Activated naive CD8-positive, alpha-beta T cell treated with anti-CD3 and anti-CD28 coated beads for 36 hours (primary cell): ENCODE results near the gene ZMYND19. TPM values are rescaled to one million over a fixed set of nuclear protein-coding genes. Genes with fewer than 3 reads are reported as not detected.
"Not testable (repeated sequence)": the region's sequence is repeated elsewhere in the genome, so short reads cannot be mapped to it uniquely, and the experiment has no call there.

Experiments
- DNase-seq: peaks from one replicate; pipeline ENCODE4 v3.0.0; 2021
- H3K27ac Mint-ChIP-seq: one replicate; pipeline ENCODE4 v1.8.0; 2022; ENCODE audit warnings: mild to moderate bottlenecking, moderate library complexity, mixed read lengths
- H3K27me3 Mint-ChIP-seq: one replicate; pipeline ENCODE4 v1.8.0; 2022; ENCODE audit warnings: mild to moderate bottlenecking, mixed read lengths
- H3K36me3 Mint-ChIP-seq: one replicate; pipeline ENCODE4 v1.8.0; 2021; ENCODE audit warnings: mild to moderate bottlenecking, mixed read lengths
- H3K4me1 Mint-ChIP-seq: one replicate; pipeline ENCODE4 v1.8.0; 2021; ENCODE audit warnings: mixed read lengths
- H3K4me3 Mint-ChIP-seq: one replicate; pipeline ENCODE4 v1.8.0; 2022; ENCODE audit warnings: mild to moderate bottlenecking, moderate library complexity, mixed read lengths
- H3K9me3 Mint-ChIP-seq: one replicate; pipeline ENCODE4 v1.8.0; 2022; ENCODE audit warnings: mixed read lengths
- total RNA-seq, 2 experiments: library from RNA; stranded (reverse); gene quantifications; one replicate each; pipeline ENCODE4 v1.2.3, GENCODE V29; 2021

The ZMYND19 gene
- total RNA-seq, 2 experiments from 2014 or later = 55.6 to 56.4 TPM

GRCh38 chr9:137606005-137606621, 15.8 kb upstream of the ZMYND19 start:
- Mint-ChIP-seq H3K4me3 (peak overlapping the region; percentile 81), H3K9me3 (no peaks in the 10 kb centered on the region), H3K4me1 (peaks cover 14% of the 10 kb centered on the region), H3K27me3 (no peaks in the 10 kb centered on the region), H3K27ac (no peak overlapping the region), H3K36me3 (no peaks in the 10 kb centered on the region)
- DNase-seq = peak; percentile 52

DNA sequence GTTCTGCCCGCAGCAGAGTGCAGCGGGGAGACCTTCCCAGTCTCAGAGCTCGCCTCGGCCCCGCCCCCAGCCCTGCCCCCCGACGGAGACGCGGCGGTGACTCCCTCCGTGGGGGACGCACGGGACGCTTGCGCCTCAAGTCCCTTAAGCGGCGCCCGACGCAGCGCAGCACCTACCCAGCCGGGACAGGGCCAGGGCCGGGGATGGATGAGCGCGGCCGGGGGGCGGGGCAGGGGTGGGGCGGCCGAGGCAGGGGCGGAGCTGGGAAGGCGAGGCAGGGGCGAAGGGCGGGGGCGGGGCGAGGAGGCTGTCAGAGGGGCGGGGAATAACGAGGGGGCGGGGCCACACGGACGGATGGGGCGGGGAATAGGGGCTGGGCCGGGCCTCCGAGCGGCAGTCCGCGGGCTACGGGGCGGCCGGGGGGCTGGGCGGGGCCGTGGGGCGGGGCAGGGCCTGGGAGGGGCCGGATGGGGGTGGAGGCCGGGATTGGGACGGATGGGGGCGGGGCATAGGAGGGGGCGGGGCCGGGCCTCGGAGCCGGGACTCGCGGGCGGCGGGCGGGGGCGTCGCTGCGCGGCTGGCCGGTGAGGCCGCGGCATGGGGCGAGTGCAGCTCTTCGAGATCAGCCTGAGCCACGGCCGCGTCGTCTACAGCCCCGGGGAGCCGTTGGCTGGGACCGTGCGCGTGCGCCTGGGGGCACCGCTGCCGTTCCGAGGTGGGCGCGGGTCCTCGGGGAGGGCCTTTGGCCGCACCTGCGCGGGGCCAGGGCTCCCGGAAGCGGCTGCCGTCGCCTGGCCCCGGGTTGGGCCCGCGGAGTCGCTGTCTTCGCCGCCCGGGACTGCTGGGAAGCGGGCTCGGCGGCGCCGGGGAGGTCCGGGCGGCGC, 15.1 kb upstream of the ZMYND19 start, which contains the start of gene ARRDC1:
TSS of gene ARRDC1 (plus strand) at position 566 of the 884 bp plus-strand sequence. CDS start at position 598, 32 bp downstream.
- Mint-ChIP-seq H3K4me3 (peak within 1 kb of the TSS; percentile 81), H3K36me3 (no peaks in the 10 kb centered on the region), H3K4me1 (peaks cover 14% of the 10 kb centered on the region), H3K27me3 (no peaks in the 10 kb centered on the region), H3K9me3 (no peaks in the 10 kb centered on the region), H3K27ac (no peak within 1 kb of the TSS)
- peak; percentile 92 for DNase-seq

- H3K9me3 Mint-ChIP-seq = no peaks in the 10 kb centered on the region
- no peaks in the 10 kb centered on the region for H3K36me3 Mint-ChIP-seq
- no peak for DNase-seq
- no peak overlapping the region for H3K27ac Mint-ChIP-seq
- H3K4me1 Mint-ChIP-seq = peaks cover 14% of the 10 kb centered on the region
- H3K27me3 Mint-ChIP-seq = no peaks in the 10 kb centered on the region
- peak overlapping the region; percentile 26 for H3K4me3 Mint-ChIP-seq
Observed at GRCh38 chr9:137604345-137605086, 14.2 kb upstream of the ZMYND19 start.

DNA sequence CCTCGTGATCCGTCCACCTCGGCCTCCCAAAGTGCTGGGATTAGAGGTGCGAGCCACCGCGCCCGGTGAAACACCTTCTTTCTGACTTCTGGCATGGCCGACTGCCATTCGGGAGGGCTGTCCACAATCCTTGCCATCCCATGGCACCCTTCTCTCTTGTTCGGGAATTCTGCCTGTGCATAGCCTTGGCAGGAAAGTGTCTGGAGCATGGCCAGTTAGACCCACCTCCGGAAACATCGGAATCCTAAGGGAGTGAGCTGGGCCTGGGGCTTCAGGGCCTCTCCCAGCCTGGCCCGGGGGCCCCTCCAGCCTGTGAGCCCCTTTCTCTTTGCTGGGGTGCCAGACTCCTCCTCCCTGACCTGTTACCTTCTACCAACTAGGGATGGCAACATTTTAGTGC, 13.6 kb upstream of the ZMYND19 start:
- Mint-ChIP-seq H3K27ac (no peak overlapping the region), H3K4me1 (peaks cover 14% of the 10 kb centered on the region), H3K36me3 (no peaks in the 10 kb centered on the region), H3K27me3 (no peaks in the 10 kb centered on the region), H3K4me3 (peak overlapping the region; percentile 26), H3K9me3 (no peaks in the 10 kb centered on the region)
- DNase-seq = no peak

- H3K27me3 Mint-ChIP-seq = no peaks in the 10 kb centered on the region
- no peak overlapping the region for H3K4me3 Mint-ChIP-seq
- H3K9me3 Mint-ChIP-seq = no peaks in the 10 kb centered on the region
- H3K4me1 Mint-ChIP-seq = peaks cover 13% of the 10 kb centered on the region
- no peak overlapping the region for H3K27ac Mint-ChIP-seq
- no peaks in the 10 kb centered on the region for H3K36me3 Mint-ChIP-seq
- no peak for DNase-seq
Observed at GRCh38 chr9:137602661-137603060, 12.3 kb upstream of the ZMYND19 start.

- H3K27ac Mint-ChIP-seq = no peak overlapping the region
- peaks cover 5% of the 10 kb centered on the region for H3K4me1 Mint-ChIP-seq
- H3K4me3 Mint-ChIP-seq = no peak overlapping the region
- no peaks in the 10 kb centered on the region for H3K36me3 Mint-ChIP-seq
- H3K27me3 Mint-ChIP-seq = no peaks in the 10 kb centered on the region
- no peaks in the 10 kb centered on the region for H3K9me3 Mint-ChIP-seq
- DNase-seq = no peak
Observed at GRCh38 chr9:137598943-137599342, 8.6 kb upstream of the ZMYND19 start.

GRCh38 chr9:137596577-137596976, 6.3 kb upstream of the ZMYND19 start:
- not testable (repeated sequence) for H3K9me3 Mint-ChIP-seq, H3K27ac Mint-ChIP-seq, H3K4me3 Mint-ChIP-seq, H3K36me3 Mint-ChIP-seq, H3K27me3 Mint-ChIP-seq, H3K4me1 Mint-ChIP-seq, DNase-seq

GRCh38 chr9:137593176-137593575, 2.9 kb upstream of the ZMYND19 start:
- no peak for DNase-seq
- H3K27me3 Mint-ChIP-seq = no peaks in the 10 kb centered on the region
- peaks cover 4% of the 10 kb centered on the region for H3K36me3 Mint-ChIP-seq
- no peaks in the 10 kb centered on the region for H3K9me3 Mint-ChIP-seq
- H3K27ac Mint-ChIP-seq = no peak overlapping the region
- H3K4me3 Mint-ChIP-seq = no peak overlapping the region
- peaks cover 3% of the 10 kb centered on the region for H3K4me1 Mint-ChIP-seq

- DNase-seq = no peak
- Mint-ChIP-seq H3K4me1 (peaks cover 6% of the 10 kb centered on the region), H3K36me3 (peaks cover 8% of the 10 kb centered on the region), H3K4me3 (no peak overlapping the region), H3K27me3 (no peaks in the 10 kb centered on the region), H3K9me3 (no peaks in the 10 kb centered on the region), H3K27ac (no peak overlapping the region)
Observed at GRCh38 chr9:137592767-137593166, 2.5 kb upstream of the ZMYND19 start.

DNA sequence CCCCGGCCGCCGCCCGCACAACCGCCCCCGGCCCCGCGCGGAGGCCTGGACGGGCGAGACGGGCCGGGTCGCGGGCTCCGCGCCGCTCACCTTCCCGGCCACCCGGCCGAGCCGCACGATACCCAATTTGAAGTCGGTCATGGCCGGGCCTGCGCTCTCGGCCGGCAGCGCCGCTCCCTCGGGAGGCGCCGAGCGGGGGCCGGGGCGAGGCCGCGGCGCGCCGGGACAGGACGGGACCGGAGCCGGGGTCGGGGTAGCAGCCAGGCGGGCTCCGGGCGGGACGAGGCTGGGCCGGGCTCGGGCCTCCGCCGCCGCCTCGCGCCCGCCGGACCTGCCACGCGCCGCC, 216 bp downstream of the ZMYND19 start:
- H3K9me3 Mint-ChIP-seq = no peaks in the 10 kb centered on the region
- no peak for DNase-seq
- no peaks in the 10 kb centered on the region for H3K27me3 Mint-ChIP-seq
- no peak overlapping the region for H3K27ac Mint-ChIP-seq
- H3K36me3 Mint-ChIP-seq = peaks cover 16% of the 10 kb centered on the region
- H3K4me1 Mint-ChIP-seq = peaks cover 8% of the 10 kb centered on the region
- no peak overlapping the region for H3K4me3 Mint-ChIP-seq

- H3K36me3 Mint-ChIP-seq = peaks cover 19% of the 10 kb centered on the region
- peak overlapping the region; percentile 86 for H3K4me3 Mint-ChIP-seq
- no peaks in the 10 kb centered on the region for H3K27me3 Mint-ChIP-seq
- DNase-seq = no peak
- H3K4me1 Mint-ChIP-seq = peaks cover 8% of the 10 kb centered on the region
- H3K9me3 Mint-ChIP-seq = no peaks in the 10 kb centered on the region
- peak overlapping the region; percentile 75 for H3K27ac Mint-ChIP-seq
Observed at GRCh38 chr9:137589441-137590122, 730 bp downstream of the ZMYND19 start.

GRCh38 chr9:137588891-137589290, 1.4 kb downstream of the ZMYND19 start:
- H3K4me3 Mint-ChIP-seq = peak overlapping the region; percentile 86
- no peak for DNase-seq
- H3K27ac Mint-ChIP-seq = no peak overlapping the region
- peaks cover 19% of the 10 kb centered on the region for H3K36me3 Mint-ChIP-seq
- peaks cover 8% of the 10 kb centered on the region for H3K4me1 Mint-ChIP-seq
- no peaks in the 10 kb centered on the region for H3K9me3 Mint-ChIP-seq
- H3K27me3 Mint-ChIP-seq = no peaks in the 10 kb centered on the region

DNA sequence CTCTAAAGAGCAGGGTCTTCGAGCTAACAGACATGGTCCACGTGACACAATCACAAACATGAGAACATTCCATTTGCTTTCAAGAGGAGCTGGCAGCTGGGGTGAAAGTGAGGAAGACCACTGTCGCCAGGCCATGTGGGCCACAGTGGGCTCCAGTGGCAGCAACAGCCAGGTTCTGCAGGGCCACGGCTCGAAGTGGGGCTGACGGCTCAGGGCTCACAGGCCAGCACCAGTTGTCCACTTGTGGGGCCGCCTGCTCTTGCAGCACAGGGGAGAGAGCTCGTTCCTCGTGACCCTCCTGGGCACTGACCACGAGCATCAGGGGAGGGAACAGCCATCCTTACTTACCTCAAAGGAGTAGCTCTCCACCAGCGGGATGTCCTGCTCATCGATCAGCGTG, 2.0 kb downstream of the ZMYND19 start:
- Mint-ChIP-seq H3K27ac (no peak overlapping the region), H3K27me3 (no peaks in the 10 kb centered on the region), H3K9me3 (no peaks in the 10 kb centered on the region), H3K4me1 (peaks cover 8% of the 10 kb centered on the region), H3K36me3 (peaks cover 19% of the 10 kb centered on the region), H3K4me3 (peak overlapping the region; percentile 54)
- no peak for DNase-seq

DNA sequence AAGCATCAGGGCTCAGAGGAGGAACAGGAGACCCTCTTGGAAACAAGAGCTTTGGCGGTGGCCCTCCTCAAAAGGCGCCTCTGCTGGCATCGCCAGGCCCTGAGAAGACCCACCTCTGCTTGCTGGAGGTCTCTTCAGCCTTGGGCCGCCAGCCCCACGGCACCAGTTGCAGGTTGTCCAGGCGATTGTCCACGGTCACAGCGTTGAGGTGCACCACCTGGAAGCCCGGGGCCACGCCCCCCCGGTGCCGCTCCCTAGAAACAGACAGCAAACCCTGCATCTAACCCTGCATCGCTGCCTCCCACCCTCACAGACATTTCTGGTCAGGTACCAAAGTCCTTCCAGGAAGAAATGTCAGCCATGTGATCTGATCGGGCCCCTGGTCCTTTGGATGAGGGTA, 3.5 kb downstream of the ZMYND19 start:
- Mint-ChIP-seq H3K27ac (no peak overlapping the region), H3K4me3 (no peak overlapping the region), H3K36me3 (peaks cover 19% of the 10 kb centered on the region), H3K27me3 (no peaks in the 10 kb centered on the region), H3K9me3 (no peaks in the 10 kb centered on the region), H3K4me1 (peaks cover 8% of the 10 kb centered on the region)
- no peak for DNase-seq

GRCh38 chr9:137583957-137584356, 6.4 kb downstream of the ZMYND19 start:
- Mint-ChIP-seq H3K4me1 (peaks cover 9% of the 10 kb centered on the region), H3K36me3 (peaks cover 17% of the 10 kb centered on the region), H3K27ac (no peak overlapping the region), H3K4me3 (no peak overlapping the region), H3K9me3 (no peaks in the 10 kb centered on the region), H3K27me3 (no peaks in the 10 kb centered on the region)
- DNase-seq = no peak
